ENCODE data around the gene SKI.
"Not testable (repeated sequence)": the region's sequence is repeated elsewhere in the genome, so short reads cannot be mapped to it uniquely, and the experiment has no call there.

The SKI gene

GRCh38 chr1:2261476-2262395 is 33.6 kb downstream of the SKI start:
- DNase-seq, result not testable (repeated sequence)

GRCh38 chr1:2266301-2266975 is 38.3 kb downstream of the SKI start:
- no peak for DNase-seq

- DNase-seq, result no peak
Measured at GRCh38 chr1:2267051-2267830, 39.1 kb downstream of the SKI start.

- no peak for DNase-seq
Measured at GRCh38 chr1:2267862-2268261, 39.7 kb downstream of the SKI start.

- no peak for DNase-seq
Measured at GRCh38 chr1:2268285-2269056, 40.4 kb downstream of the SKI start.

- no peak for DNase-seq
Measured at GRCh38 chr1:2269193-2269921, 41.2 kb downstream of the SKI start.

GRCh38 chr1:2269922-2270259 is 41.8 kb downstream of the SKI start:
- no peak for DNase-seq

GRCh38 chr1:2270260-2271100 is 42.4 kb downstream of the SKI start:
- no peak for DNase-seq

GRCh38 chr1:2271211-2271721 is 43.1 kb downstream of the SKI start:
- DNase-seq, result no peak

GRCh38 chr1:2271841-2272655 is 43.9 kb downstream of the SKI start:
- no peak for DNase-seq

- no peak for DNase-seq
Measured at GRCh38 chr1:2272686-2273400, 44.7 kb downstream of the SKI start.

- no peak for DNase-seq
Measured at GRCh38 chr1:2273401-2274090, 45.4 kb downstream of the SKI start.

- no peak for DNase-seq
Measured at GRCh38 chr1:2274231-2274928, 46.3 kb downstream of the SKI start.

GRCh38 chr1:2274929-2275475 is 46.9 kb downstream of the SKI start:
- DNase-seq, result no peak

GRCh38 chr1:2275796-2276536 is 47.8 kb downstream of the SKI start:
- DNase-seq, result no peak

GRCh38 chr1:2276803-2277580 is 48.9 kb downstream of the SKI start:
- peak; percentile 78 for DNase-seq

All from fibroblast of skin of back (primary cell).